ENCODE results near the gene FARP1. TPM values are rescaled to one million over a fixed set of nuclear protein-coding genes. Genes with fewer than 3 reads are reported as not detected.

The FARP1 gene
- total RNA-seq, 4 donors from 2014 or later: 28.3 to 69.2 (median 36.4) TPM

DNA sequence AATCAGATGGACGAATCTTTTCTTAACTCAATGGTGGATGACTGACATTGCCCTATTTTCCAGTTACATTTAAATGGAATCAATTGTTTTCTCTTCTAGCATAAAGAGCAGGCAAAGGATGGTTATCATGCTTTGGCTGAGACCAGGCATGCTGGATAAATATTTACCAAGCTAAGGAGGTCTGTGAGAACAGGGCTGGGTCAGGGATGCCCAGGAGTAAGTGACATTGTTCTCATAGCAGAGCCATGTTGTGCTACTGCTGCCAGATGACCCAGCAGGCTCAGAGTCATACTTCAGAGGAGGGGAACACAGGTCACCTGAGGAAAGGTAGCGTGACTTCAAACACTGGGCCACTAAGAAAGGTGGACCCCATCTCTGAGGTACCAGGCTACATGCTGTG lies 150.2 kb downstream of the FARP1 start:
- no peaks in the 10 kb centered on the region for H3K27me3 ChIP-seq
- no peaks in the 10 kb centered on the region for H3K9me3 ChIP-seq
- 100% methylated on average over 2 of the region's 2 CpGs; no CpG with 5 or more reads in 1 of the 2 donors for WGBS, 2 donors (ENCODE audit: low coverage in 1 of 2)
- no peaks in the 10 kb centered on the region for H3K36me3 ChIP-seq
- no peak for ATAC-seq
- TF ChIP-seq CTCF (IDR thresholded peaks at IDR 0.05): no peak
- no peak for TF ChIP-seq POLR2A (IDR thresholded peaks at IDR 0.05)
- TF ChIP-seq EP300 (IDR thresholded peaks at IDR 0.05): no peak
- TF ChIP-seq POLR2AphosphoS5 (IDR thresholded peaks at IDR 0.05): no peak
- H3K4me3 ChIP-seq: no peak overlapping the region
- no peak overlapping the region for H3K27ac ChIP-seq
- peaks cover 0 to 7% (median 0%) of the 10 kb centered on the region in 3 donors for H3K4me1 ChIP-seq

DNA sequence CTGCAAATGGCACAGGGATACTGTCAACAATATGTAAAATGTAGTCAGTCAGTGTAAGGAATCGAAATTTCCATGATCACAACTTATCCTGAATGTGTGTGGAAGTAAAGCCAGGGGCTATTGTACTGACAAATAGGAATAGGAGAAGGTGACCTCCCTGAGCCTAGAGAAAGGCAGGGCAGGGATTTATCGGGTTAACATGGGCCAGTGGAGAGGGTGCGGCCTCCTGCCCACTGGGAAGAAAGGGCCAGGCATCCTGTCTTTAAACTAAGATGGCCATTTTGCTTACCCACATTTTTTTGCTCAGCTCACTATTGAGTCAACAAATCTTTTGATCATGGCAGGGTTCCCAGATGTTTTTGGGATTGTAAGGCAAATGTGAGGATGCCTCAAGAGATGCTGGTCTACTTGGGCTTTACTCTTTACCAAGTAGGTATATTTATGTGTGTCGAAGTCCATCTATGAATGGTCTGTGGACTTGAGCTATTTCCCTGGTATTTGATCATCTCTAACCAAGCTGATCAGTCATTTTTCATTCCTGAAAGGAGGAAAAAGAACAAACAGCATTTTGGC lies 150.8 kb downstream of the FARP1 start:
- Histone ChIP-seq H3K9me3 (no peaks in the 10 kb centered on the region), H3K4me1 (peaks cover 0 to 11% (median 0%) of the 10 kb centered on the region in 3 donors)

GRCh38 chr13:98295371-98295770 lies 152.5 kb downstream of the FARP1 start:
- 32% methylated on average over 2 of the region's 2 CpGs; no CpG with 5 or more reads in 1 of the 2 donors for WGBS, 2 donors (ENCODE audit: low coverage in 1 of 2)

More for the DNA sequence above, 150.8 kb downstream of the FARP1 start:
- no peak for TF ChIP-seq CTCF (IDR thresholded peaks at IDR 0.05)
- TF ChIP-seq POLR2A (IDR thresholded peaks at IDR 0.05): no peak
- no peak for TF ChIP-seq EP300 (IDR thresholded peaks at IDR 0.05)
- TF ChIP-seq POLR2AphosphoS5 (IDR thresholded peaks at IDR 0.05): no peak
- WGBS, 2 donors (ENCODE audit: low coverage in 1 of 2): 96 to 100% methylated on average over 3 of the region's 4 CpGs
- Histone ChIP-seq H3K27me3 (no peaks in the 10 kb centered on the region), H3K27ac (no peak overlapping the region), H3K36me3 (no peaks in the 10 kb centered on the region), H3K4me3 (no peak overlapping the region)
- no peak for ATAC-seq

DNA sequence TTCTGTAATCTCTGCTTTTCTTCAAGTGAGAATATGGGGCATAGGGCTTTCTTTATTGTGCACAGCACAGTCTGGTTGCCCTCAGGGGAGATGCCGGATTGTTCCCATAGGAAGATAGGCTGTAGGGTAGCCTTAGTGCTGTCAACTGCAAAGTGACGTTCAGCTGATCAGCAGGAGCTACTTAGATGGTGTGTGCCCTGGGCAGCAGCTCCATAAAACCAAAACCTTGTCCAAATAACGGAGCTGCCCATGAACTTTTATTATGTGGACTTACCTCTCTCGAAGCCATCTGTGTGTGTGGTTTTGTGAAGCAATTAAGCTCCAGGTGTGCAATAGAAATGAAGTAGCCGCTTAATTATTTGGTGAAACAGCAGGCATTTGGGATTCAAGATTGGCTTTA lies 154.2 kb downstream of the FARP1 start:
- WGBS, 2 donors (ENCODE audit: low coverage in 1 of 2): 93 to 94% methylated on average over 4 of the region's 5 CpGs
- no peak for ATAC-seq
- Histone ChIP-seq H3K36me3 (no peaks in the 10 kb centered on the region), H3K4me1 (peaks cover 0 to 45% (median 15%) of the 10 kb centered on the region in 3 donors), H3K27ac (no peak overlapping the region), H3K9me3 (no peaks in the 10 kb centered on the region), H3K4me3 (no peak overlapping the region), H3K27me3 (no peaks in the 10 kb centered on the region)
- TF ChIP-seq EP300 (IDR thresholded peaks at IDR 0.05): no peak
- TF ChIP-seq CTCF (IDR thresholded peaks at IDR 0.05): no peak
- TF ChIP-seq POLR2A (IDR thresholded peaks at IDR 0.05): no peak
- no peak for TF ChIP-seq POLR2AphosphoS5 (IDR thresholded peaks at IDR 0.05)

More at GRCh38 chr13:98295371-98295770, 152.5 kb downstream of the FARP1 start:
- no peak overlapping the region for H3K4me3 ChIP-seq
- H3K9me3 ChIP-seq: no peaks in the 10 kb centered on the region
- H3K27ac ChIP-seq: no peak overlapping the region
- H3K27me3 ChIP-seq: no peaks in the 10 kb centered on the region
- no peaks in the 10 kb centered on the region for H3K36me3 ChIP-seq
- TF ChIP-seq EP300 (IDR thresholded peaks at IDR 0.05): no peak
- TF ChIP-seq CTCF (IDR thresholded peaks at IDR 0.05): no peak
- no peak for TF ChIP-seq POLR2A (IDR thresholded peaks at IDR 0.05)
- no peak for TF ChIP-seq POLR2AphosphoS5 (IDR thresholded peaks at IDR 0.05)
- ATAC-seq: no peak
- peaks cover 0 to 28% (median 6%) of the 10 kb centered on the region in 3 donors for H3K4me1 ChIP-seq

DNA sequence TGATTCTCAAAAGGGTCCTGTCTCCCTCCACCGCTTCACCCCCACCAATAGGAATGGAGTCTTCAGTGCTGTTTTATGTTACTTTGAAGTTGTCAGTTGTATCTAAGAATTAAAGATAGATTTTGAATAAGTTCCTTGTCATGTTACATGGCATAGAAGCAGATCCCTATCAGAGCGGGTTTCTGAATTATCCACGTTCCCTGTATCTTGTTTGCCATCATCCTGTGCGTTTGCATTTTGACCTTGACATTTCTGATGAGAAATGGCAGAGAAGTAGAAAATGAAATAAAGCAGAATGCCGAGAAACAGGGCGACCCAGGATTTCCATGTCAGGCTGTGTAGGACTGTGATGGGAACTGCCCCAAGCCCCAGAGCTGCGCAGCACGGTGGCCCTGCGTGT lies 154.9 kb downstream of the FARP1 start:
- 96% methylated on average over 9 of the region's 9 CpGs for WGBS, 2 donors (ENCODE audit: low coverage in 1 of 2)
- ATAC-seq: no peak
- peaks cover 0 to 51% (median 15%) of the 10 kb centered on the region in 3 donors for H3K4me1 ChIP-seq
- no peak overlapping the region for H3K27ac ChIP-seq
- TF ChIP-seq POLR2A (IDR thresholded peaks at IDR 0.05): no peak
- no peak for TF ChIP-seq EP300 (IDR thresholded peaks at IDR 0.05)
- H3K4me3 ChIP-seq: no peak overlapping the region
- H3K27me3 ChIP-seq: no peaks in the 10 kb centered on the region
- H3K9me3 ChIP-seq: no peaks in the 10 kb centered on the region
- no peaks in the 10 kb centered on the region for H3K36me3 ChIP-seq

Data from gastroesophageal sphincter (tissue), 4 donors.